ENCODE measurements around the gene ATE1. TPM values are rescaled to one million over a fixed set of nuclear protein-coding genes. Genes with fewer than 3 reads are reported as not detected.

The ATE1 gene
- total and polyA plus RNA-seq, 2 of the 4 experiments (the other 2 are of a cell fraction): 6.4 to 27.8 TPM

- no peak overlapping the region for H2AFZ ChIP-seq (replicated peaks; ENCODE audit: low read length, poor library complexity)
- WGBS, 2 experiments (ENCODE audit: extremely low coverage in 2 of 2, insufficient read length in 1 of 2): 55% methylated on average over 3 of the region's 10 CpGs; no CpG with 5 or more reads in 1 of the 2 experiments
- no peaks in the 10 kb centered on the region for H3K9me3 ChIP-seq (ENCODE audit: control insufficient read depth, insufficient read depth, low read length)
- no peak overlapping the region for H3K14ac ChIP-seq (replicated peaks; ENCODE audit: low read depth, low read length)
- H3K4me2 ChIP-seq (ENCODE audit: low read depth, low read length): no peak overlapping the region
- BruUV-seq (replicated peaks): no TSS peak
- H3K27me3 ChIP-seq (ENCODE audit: control insufficient read depth, insufficient read depth, low read length): no peaks in the 10 kb centered on the region
- no peak overlapping the region for H2BK20ac ChIP-seq (ENCODE audit: low read depth, low read length)
- H3K79me1 ChIP-seq (ENCODE audit: low read depth in 1 of 2, low read length in 2 of 2): no peaks in the 10 kb centered on the region; a peak in 1 of 4 replicates
- H3K56ac ChIP-seq (ENCODE audit: extremely low read depth, insufficient read depth, low read length): no peak overlapping the region
- intact Hi-C loops (cut with micrococcal nuclease): loop anchor here (1.0 kb wide), 1 partner anchor 951 kb away; no protein-coding TSS in a partner anchor
- ChIA-PET CTCF (interaction anchor here (0.6 to 2.6 kb wide), 6 partner anchors 9 to 961 kb away, joined by 3 to 11 read pairs (median 5); no protein-coding TSS in a partner anchor), POLR2A (ENCODE audit: unreplicated experiment) (no interaction called here)
- in situ Hi-C loops (cut with MboI; ENCODE audit: low sequenced_read_pairs): no loop called here
- H2BK5ac ChIP-seq (ENCODE audit: low read depth, low read length, poor library complexity, severe bottlenecking): no peak overlapping the region
- no peak overlapping the region for H2AK9ac ChIP-seq (replicated peaks; ENCODE audit: low read depth, low read length, poor library complexity)
- H3K27ac ChIP-seq (ENCODE audit: insufficient read depth, low read length): no peak overlapping the region
- H4K5ac ChIP-seq (ENCODE audit: low read depth, low read length): no peak overlapping the region
- H4K8ac ChIP-seq (ENCODE audit: low read depth in 2 of 2, low read length in 2 of 2): no peak overlapping the region
- no peak overlapping the region for H2AK5ac ChIP-seq (ENCODE audit: low read depth, low read length)
- DNase-seq (peak; percentile 71), ATAC-seq (ENCODE audit: low read depth) (peak; percentile 88)
- no peak overlapping the region for H3K4me3 ChIP-seq (ENCODE audit: insufficient read depth, low read depth, low read length)
- H3K18ac ChIP-seq (ENCODE audit: low read depth, low read length): no peak overlapping the region
- peaks cover 6% of the 10 kb centered on the region for H3K36me3 ChIP-seq (ENCODE audit: control insufficient read depth, insufficient read depth, low read length)
- H3K9me1 ChIP-seq (ENCODE audit: insufficient read depth, low read length): no peaks in the 10 kb centered on the region
- H3K4me1 ChIP-seq (ENCODE audit: control insufficient read depth, insufficient read depth, low read length): no peaks in the 10 kb centered on the region
- no peak overlapping the region for H2BK120ac ChIP-seq (ENCODE audit: low read depth, low read length)
- no peak overlapping the region for H3K23ac ChIP-seq (ENCODE audit: low read depth, low read length)
- no peak for TF ChIP-seq FOS (IDR thresholded peaks at IDR 0.05; ENCODE audit: low read depth, low read length)
- no peak for TF ChIP-seq BHLHE40 (IDR thresholded peaks at IDR 0.05; ENCODE audit: low read depth, low read length)
- peak; percentile 54; the same call in 1 of the 2 replicates for TF ChIP-seq SMC3 (IDR thresholded peaks at IDR 0.05; ENCODE audit: low read depth, low read length)
- TF ChIP-seq NFE2L2 (IDR thresholded peaks at IDR 0.05; ENCODE audit: low read depth, low read length): no peak
- TF ChIP-seq, protein P1, sequence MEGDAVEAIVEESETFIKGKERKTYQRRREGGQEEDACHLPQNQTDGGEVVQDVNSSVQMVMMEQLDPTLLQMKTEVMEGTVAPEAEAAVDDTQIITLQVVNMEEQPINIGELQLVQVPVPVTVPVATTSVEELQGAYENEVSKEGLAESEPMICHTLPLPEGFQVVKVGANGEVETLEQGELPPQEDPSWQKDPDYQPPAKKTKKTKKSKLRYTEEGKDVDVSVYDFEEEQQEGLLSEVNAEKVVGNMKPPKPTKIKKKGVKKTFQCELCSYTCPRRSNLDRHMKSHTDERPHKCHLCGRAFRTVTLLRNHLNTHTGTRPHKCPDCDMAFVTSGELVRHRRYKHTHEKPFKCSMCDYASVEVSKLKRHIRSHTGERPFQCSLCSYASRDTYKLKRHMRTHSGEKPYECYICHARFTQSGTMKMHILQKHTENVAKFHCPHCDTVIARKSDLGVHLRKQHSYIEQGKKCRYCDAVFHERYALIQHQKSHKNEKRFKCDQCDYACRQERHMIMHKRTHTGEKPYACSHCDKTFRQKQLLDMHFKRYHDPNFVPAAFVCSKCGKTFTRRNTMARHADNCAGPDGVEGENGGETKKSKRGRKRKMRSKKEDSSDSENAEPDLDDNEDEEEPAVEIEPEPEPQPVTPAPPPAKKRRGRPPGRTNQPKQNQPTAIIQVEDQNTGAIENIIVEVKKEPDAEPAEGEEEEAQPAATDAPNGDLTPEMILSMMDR (conservative IDR thresholded peaks at IDR 0.05; ENCODE audit: low read depth, low read length): peak; percentile 68
- TF ChIP-seq RAD21 (IDR thresholded peaks at IDR 0.05; ENCODE audit: low read length): peak; percentile 69
- no peak overlapping the region for H4K91ac ChIP-seq (ENCODE audit: insufficient read depth, low read depth, low read length)
- H2BK15ac ChIP-seq (ENCODE audit: low read depth, low read length): no peak overlapping the region
- no peak overlapping the region for H3K9ac ChIP-seq (ENCODE audit: low read depth, low read length)
- dilution Hi-C loops (cut with HindIII; ENCODE audit: low sequenced_read_pairs, unreplicated experiment): no loop called here
- H3K4ac ChIP-seq (ENCODE audit: low read depth, low read length): no peak overlapping the region
- no peaks in the 10 kb centered on the region for H4K20me1 ChIP-seq (ENCODE audit: insufficient read depth, low read length)
These were observed 27.2 kb downstream of the ATE1 start for GRCh38 chr10:121900443-121901174.
